Testis (tissue), 3 donors: ENCODE results near the gene CHRM4. TPM values are rescaled to one million over a fixed set of nuclear protein-coding genes. Genes with fewer than 3 reads are reported as not detected.

Source experiments
- DNase-seq: peaks from one replicate; pipeline ENCODE4 v3.0.0-alpha.2; 2019
- H3K27ac ChIP-seq, 2 donors: fragments of 200-600 bp; sonication (generic); one replicate each; pipeline ENCODE4 v1.5.1; 2019
- H3K27me3 ChIP-seq: fragments of 200-600 bp; sonication (generic); one replicate; pipeline ENCODE4 v1.5.1; 2019
- H3K36me3 ChIP-seq: fragments of 200-600 bp; sonication (generic); one replicate; pipeline ENCODE4 v1.5.1; 2017; ENCODE audit warnings: low read depth; ENCODE audit errors: missing control alignments
- H3K4me1 ChIP-seq: fragments of 200-600 bp; sonication (generic); one replicate; pipeline ENCODE4 v1.5.1; 2019
- H3K4me3 ChIP-seq, 2 donors: fragments of 200-600 bp; sonication (generic); one replicate each; pipeline ENCODE4 v1.5.1; 2017 to 2019
- H3K9me3 ChIP-seq: fragments of 200-600 bp; sonication (generic); one replicate; pipeline ENCODE4 v1.5.1; 2017
- CTCF ChIP-seq, 3 experiments: fragments of 450-650 bp in 2 of 3; fragments of 200-600 bp in 1 of 3; sonication (generic) in 1 of 3; IDR thresholded peaks; one replicate each; pipeline ENCODE4 v1.5.1; 2016 to 2019; ENCODE audit warnings: antibody characterized with exemption in 3 of 3, mild to moderate bottlenecking in 2 of 3, moderate library complexity in 1 of 3
- POLR2A ChIP-seq: fragments of 450-650 bp; IDR thresholded peaks from one replicate; pipeline ENCODE4 v1.6.1; 2017; ENCODE audit warnings: antibody characterized with exemption, mild to moderate bottlenecking, moderate library complexity
- WGBS, 2 donors: methylation state at CpG; one replicate each; pipeline ENCODE4 v1.1.5; 2018; 5-methylcytosine and 5-hydroxymethylcytosine counted together
- intact Hi-C: fragments of 100-400 bp; cut with DNase I; formaldehyde crosslinking; loops from one replicate; pipeline ENCODE4 v1.15.1; 2023; ENCODE audit warnings: low total_unique reads
- polyA plus RNA-seq: library from polyadenylated mRNA; stranded (reverse); fragments of 350-450 nt; fragmentation: Illumina TruSeq; extraction: RNeasy Lipid Tissue Mini Kit (QIAGEN cat#74804); gene quantifications from one replicate; pipeline ENCODE4 v1.2.3, GENCODE V29; 2014; ENCODE audit warnings: low read depth, low replicate concordance; ENCODE audit not compliant: insufficient read depth
- total RNA-seq, 2 donors: library from RNA; depleted of rRNA; stranded (reverse); fragments of >200 nt; gene quantifications; one replicate each; pipeline ENCODE4 v1.2.3, GENCODE V29; 2016

Gene CHRM4
- total and polyA plus RNA-seq, 3 donors from 2014 or later = 7.2 to 19.5 (median 13.5) TPM

GRCh38 chr11:46422588-46422987, 31.0 kb upstream of the CHRM4 start:
- Histone ChIP-seq H3K4me1 (no peaks in the 10 kb centered on the region), H3K9me3 (no peaks in the 10 kb centered on the region), H3K27ac (no peak overlapping the region), H3K36me3 (no peaks in the 10 kb centered on the region), H3K27me3 (no peaks in the 10 kb centered on the region), H3K4me3 (no peak overlapping the region)
- DNase-seq = no peak
- WGBS, 2 donors = 74 to 80% methylated on average over 7 of the region's 7 CpGs
- intact Hi-C loops = no loop called here
- no peak for TF ChIP-seq CTCF (IDR thresholded peaks at IDR 0.05)
- no peak for TF ChIP-seq POLR2A

GRCh38 chr11:46421257-46421880, 29.8 kb upstream of the CHRM4 start:
- no peaks in the 10 kb centered on the region for H3K9me3 ChIP-seq
- no peak overlapping the region for H3K27ac ChIP-seq
- intact Hi-C loops = no loop called here
- WGBS, 2 donors = 75 to 83% methylated on average over 8 of the region's 8 CpGs
- no peak for DNase-seq
- H3K4me3 ChIP-seq = no peak overlapping the region
- H3K27me3 ChIP-seq = no peaks in the 10 kb centered on the region
- TF ChIP-seq POLR2A (no peak), CTCF (IDR thresholded peaks at IDR 0.05) (no peak)
- no peaks in the 10 kb centered on the region for H3K4me1 ChIP-seq
- no peaks in the 10 kb centered on the region for H3K36me3 ChIP-seq

- H3K27ac ChIP-seq = no peak overlapping the region
- no peaks in the 10 kb centered on the region for H3K4me1 ChIP-seq
- TF ChIP-seq CTCF (IDR thresholded peaks at IDR 0.05) = no peak
- no peak for TF ChIP-seq POLR2A
- H3K9me3 ChIP-seq = no peaks in the 10 kb centered on the region
- no peak overlapping the region for H3K4me3 ChIP-seq
- no peaks in the 10 kb centered on the region for H3K36me3 ChIP-seq
- intact Hi-C loops = no loop called here
- H3K27me3 ChIP-seq = no peaks in the 10 kb centered on the region
- WGBS, 2 donors = 95 to 100% methylated on average over 1 of the region's 1 CpG
- DNase-seq = no peak
Measured at GRCh38 chr11:46420513-46420912, 28.9 kb upstream of the CHRM4 start.

- intact Hi-C loops = no loop called here
- Histone ChIP-seq H3K4me1 (no peaks in the 10 kb centered on the region), H3K27me3 (no peaks in the 10 kb centered on the region), H3K27ac (no peak overlapping the region), H3K9me3 (no peaks in the 10 kb centered on the region), H3K36me3 (no peaks in the 10 kb centered on the region), H3K4me3 (no peak overlapping the region)
- no peak for TF ChIP-seq CTCF (IDR thresholded peaks at IDR 0.05)
- no peak for TF ChIP-seq POLR2A
- 86 to 91% methylated on average over 5 of the region's 5 CpGs for WGBS, 2 donors
- no peak for DNase-seq
Measured at GRCh38 chr11:46418751-46419150, 27.2 kb upstream of the CHRM4 start.

- WGBS, 2 donors = 86 to 92% methylated on average over 7 of the region's 7 CpGs
- no peak overlapping the region for H3K4me3 ChIP-seq
- intact Hi-C loops = no loop called here
- no peaks in the 10 kb centered on the region for H3K9me3 ChIP-seq
- H3K4me1 ChIP-seq = no peaks in the 10 kb centered on the region
- no peaks in the 10 kb centered on the region for H3K27me3 ChIP-seq
- no peak overlapping the region for H3K27ac ChIP-seq
- no peak for TF ChIP-seq POLR2A
- TF ChIP-seq CTCF (IDR thresholded peaks at IDR 0.05) = no peak
- H3K36me3 ChIP-seq = no peaks in the 10 kb centered on the region
- DNase-seq = no peak
Measured at GRCh38 chr11:46417711-46418110, 26.1 kb upstream of the CHRM4 start.
